Activated effector memory CD4-positive, alpha-beta T cell treated with anti-CD3 and anti-CD28 coated beads, Interleukin-2, amount 50 U/mL, for 16 hours (primary cell): ENCODE data around the gene GABRR2.
A peak's percentile ranks its signal among the peaks of the same experiment; 100 is the strongest.

Experiments
- DNase-seq: peaks from one replicate; pipeline ENCODE4 v3.0.0-alpha.2; 2020

The GABRR2 gene

DNA sequence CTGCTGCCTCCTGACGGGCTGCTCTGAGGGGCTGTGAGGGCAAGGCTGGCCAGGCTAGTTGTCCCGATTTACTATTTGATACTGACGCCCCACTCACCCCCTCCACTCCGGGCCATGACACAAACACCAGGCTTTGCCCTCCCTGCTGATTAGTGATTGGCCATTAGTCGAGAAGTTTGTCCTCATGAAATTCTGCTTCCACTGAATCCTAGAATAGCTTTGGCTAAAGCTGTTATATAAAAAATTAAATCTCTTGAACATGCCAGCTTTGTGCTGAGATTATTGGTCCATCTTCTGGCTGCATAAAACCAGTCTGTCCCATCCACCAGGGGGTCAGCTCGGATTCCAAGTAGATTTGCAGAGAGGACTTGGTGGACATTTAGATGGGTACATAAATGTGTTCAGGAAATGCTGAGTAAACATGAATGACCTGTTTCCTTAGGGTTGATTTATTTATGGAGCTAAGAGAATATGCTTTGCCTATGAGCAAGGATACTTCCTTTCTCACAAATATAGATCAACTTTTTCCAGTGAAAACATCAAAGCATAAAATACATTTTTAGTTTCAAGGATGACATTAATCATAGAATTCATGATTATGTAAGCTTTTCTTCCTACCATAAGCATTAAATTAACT is at the start of gene GABRR2:
Gene GABRR2, minus strand, starts transcription at position 51 of the 637 bp plus-strand sequence. CDS start 134 bp downstream, outside the sequence.
- DNase-seq, result no peak

- DNase-seq, result no peak
Observed at GRCh38 chr6:89364586-89364985, 49.5 kb upstream of the GABRR2 start.

GRCh38 chr6:89361171-89361570 is 46.1 kb upstream of the GABRR2 start:
- no peak for DNase-seq

DNA sequence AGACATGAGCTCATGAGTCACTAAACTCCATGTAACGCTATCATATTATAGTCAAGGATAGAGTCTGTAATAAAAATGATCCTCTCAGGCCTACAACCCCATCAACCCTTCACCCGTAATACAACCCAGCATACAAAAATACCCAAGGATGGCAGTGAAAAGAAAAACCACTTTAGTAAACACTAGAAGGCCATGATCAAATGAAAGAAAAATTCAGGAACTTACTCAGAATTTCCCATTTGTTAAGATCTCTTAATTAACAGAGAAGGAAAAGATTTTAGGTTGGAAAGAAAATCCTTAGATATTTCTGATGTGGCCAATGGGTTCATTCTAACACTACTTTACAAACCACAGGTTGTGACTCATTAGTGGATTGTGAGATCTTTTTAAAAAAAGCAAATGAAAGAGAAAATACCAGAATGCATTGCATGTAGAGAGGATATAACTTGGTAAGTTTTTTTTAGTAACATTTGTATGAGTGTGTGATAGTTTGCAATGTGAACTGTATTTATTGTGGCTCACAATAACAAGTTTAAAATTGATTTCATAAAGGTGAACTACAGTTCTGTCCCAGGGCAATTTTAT is 45.4 kb upstream of the GABRR2 start:
- DNase-seq, result no peak

GRCh38 chr6:89359561-89359960 is 44.5 kb upstream of the GABRR2 start:
- no peak for DNase-seq

- DNase-seq, result no peak
Observed at GRCh38 chr6:89357390-89357789, 42.3 kb upstream of the GABRR2 start.

DNA sequence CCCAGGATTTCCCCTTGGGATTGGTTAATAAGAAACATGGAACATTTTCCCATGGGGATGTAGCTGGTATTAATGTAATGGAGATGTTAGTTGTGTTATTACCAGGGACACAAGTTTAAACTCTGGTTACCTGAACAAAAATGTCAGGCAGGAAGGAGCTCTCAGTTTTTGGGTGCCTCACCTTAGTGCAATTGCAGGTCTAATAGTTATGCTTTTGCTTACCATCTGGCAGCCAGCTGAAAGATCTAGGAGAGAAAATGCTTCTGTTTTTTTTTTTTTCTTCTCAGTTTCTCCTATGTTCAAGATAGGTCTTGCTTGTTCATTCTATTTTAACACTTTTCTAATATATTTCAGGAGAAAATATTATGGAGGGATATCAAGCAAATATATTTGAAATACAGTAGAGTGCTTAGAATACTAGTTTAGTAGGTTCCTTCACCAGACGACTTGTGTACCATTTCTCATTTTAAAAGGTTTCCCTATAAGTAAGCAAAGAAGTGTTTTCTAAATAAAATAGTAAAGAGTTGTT is 41.6 kb upstream of the GABRR2 start:
- no peak for DNase-seq

DNA sequence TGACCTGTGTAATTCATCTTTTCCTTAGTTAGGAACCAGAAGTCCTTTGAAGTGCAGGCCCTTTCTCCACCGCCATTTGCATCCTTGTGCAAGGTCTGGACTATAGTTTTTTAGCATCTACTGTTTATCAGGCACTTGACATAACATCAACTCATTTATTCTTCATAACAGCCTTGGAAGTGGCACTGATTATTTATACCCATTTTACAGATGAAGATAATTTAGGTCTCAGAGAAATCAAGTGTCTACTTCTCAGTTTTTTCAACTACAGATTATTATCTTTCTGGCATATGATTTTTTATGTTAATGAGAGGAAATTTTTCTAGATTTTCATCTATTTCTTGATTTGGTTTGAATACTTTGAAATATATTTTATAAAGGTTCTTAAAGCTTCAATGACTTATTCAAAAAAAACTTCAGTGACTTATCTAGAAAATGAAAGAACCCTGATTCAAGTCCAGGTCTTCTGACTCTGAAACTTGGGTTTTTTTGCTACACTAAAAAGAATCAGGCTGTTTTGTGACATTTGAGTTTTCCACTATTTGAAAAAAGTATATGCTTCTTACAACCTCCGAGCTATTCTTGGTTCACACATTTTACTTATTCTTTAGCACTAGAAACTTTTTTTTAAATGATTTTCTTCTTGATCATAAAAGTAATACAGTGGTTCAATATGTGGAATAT is 40.6 kb upstream of the GABRR2 start:
- no peak for DNase-seq

DNA sequence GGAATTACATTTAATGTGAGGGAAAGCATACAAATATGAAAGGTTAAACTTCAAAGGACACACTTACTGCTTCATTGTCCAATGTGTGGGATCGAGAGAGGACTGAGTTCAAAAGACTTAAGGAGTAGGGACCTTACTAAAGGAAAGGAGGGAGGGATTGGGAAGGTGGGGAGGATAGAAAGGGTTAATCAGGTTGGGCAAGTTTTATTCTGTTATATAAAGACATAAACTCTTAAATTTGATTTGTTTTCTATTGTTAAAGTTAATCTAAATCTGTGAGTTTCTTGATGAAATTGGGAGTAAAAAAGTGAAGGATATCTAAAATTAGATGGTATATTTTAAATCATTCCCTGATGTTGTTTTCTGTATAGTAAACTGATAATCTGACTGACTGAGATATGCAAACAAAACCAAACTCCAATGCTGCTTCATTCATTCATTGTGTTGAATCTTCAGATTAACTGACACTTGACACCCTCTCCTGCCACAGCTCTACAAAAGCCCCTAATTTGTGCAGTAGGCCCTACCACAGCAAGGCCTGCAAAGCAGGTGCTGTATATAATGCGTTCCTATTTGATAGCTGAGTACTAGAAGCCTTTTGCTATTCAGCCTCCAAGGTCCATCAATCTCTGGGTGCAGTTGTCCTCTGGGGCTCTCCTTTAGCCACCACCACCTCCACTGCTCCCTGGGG is 38.7 kb upstream of the GABRR2 start:
- no peak for DNase-seq

- peak; percentile 64 for DNase-seq
Observed at GRCh38 chr6:89353118-89353556, 38.0 kb upstream of the GABRR2 start.

- peak; percentile 91 for DNase-seq
Observed at GRCh38 chr6:89352278-89353117, 37.4 kb upstream of the GABRR2 start, which contains the start of gene UBE2J1. Gene UBE2J1 (minus strand): TSS chr6:89352722. CDS start chr6:89352569, 153 bp downstream.

GRCh38 chr6:89351671-89352277 is 36.7 kb upstream of the GABRR2 start:
- no peak for DNase-seq

- DNase-seq, result no peak
Observed at GRCh38 chr6:89350281-89350966, 35.3 kb upstream of the GABRR2 start.

GRCh38 chr6:89348372-89348771 is 33.3 kb upstream of the GABRR2 start:
- no peak for DNase-seq

DNA sequence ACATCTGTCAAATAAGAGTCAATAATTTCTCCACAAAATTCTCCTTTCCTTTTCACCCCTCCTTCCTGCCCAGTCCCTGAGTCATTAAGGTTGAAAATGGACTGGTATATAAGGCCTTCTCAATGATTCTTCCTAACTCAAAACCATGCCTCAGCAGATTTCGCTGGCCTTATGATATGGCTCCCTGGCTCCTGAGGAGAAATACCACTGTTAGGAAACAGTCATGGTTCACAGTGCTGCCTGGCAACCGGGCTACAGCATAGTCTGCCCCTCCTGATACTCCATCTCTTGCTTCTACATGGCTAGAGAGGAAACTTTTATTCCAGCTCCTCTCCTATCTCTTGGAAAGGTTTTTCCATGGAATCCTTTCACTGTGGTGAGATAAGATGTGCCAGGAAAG is 32.7 kb upstream of the GABRR2 start:
- DNase-seq, result no peak

GRCh38 chr6:89346433-89346832 is 31.3 kb upstream of the GABRR2 start:
- no peak for DNase-seq

- no peak for DNase-seq
Observed at GRCh38 chr6:89339565-89339964, 24.5 kb upstream of the GABRR2 start.

GRCh38 chr6:89335164-89335563 is 20.1 kb upstream of the GABRR2 start:
- no peak for DNase-seq

GRCh38 chr6:89330910-89331309 is 15.8 kb upstream of the GABRR2 start:
- DNase-seq, result no peak

- no peak for DNase-seq
Observed at GRCh38 chr6:89328976-89329375, 13.9 kb upstream of the GABRR2 start.

GRCh38 chr6:89324304-89324703 is 9.2 kb upstream of the GABRR2 start:
- DNase-seq, result no peak
